Pulmonary artery endothelial cell (primary cell): ENCODE results near the gene CR1L. TPM values are rescaled to one million over a fixed set of nuclear protein-coding genes. Genes with fewer than 3 reads are reported as not detected.
A peak's percentile ranks its signal among the peaks of the same experiment; 100 is the strongest.
"Not testable (repeated sequence)": the region's sequence is repeated elsewhere in the genome, so short reads cannot be mapped to it uniquely, and the experiment has no call there.

Source experiments
- DNase-seq: peaks from one replicate; pipeline ENCODE4 v3.0.0-alpha.2; 2011; ENCODE audit warnings: low read depth, low spot score
- total RNA-seq: library from RNA; depleted of rRNA; stranded (reverse); fragments of >200 nt; gene quantifications from 2 replicates; pipeline ENCODE4 v1.2.3, GENCODE V29; 2014

CR1L gene
- total RNA-seq, 1 donor from 2014 or later: not detected

- no peak for DNase-seq
Observed at GRCh38 chr1:207744000-207744534, 99.1 kb downstream of the CR1L start.

- no peak for DNase-seq
Observed at GRCh38 chr1:207745285-207745684, 100.4 kb downstream of the CR1L start.

GRCh38 chr1:207745839-207746767, 101.2 kb downstream of the CR1L start:
- no peak for DNase-seq

- DNase-seq: no peak
Observed at GRCh38 chr1:207747627-207748492, 102.9 kb downstream of the CR1L start.

GRCh38 chr1:207748737-207749528, 104.0 kb downstream of the CR1L start:
- DNase-seq: no peak

GRCh38 chr1:207750631-207751305, 105.8 kb downstream of the CR1L start:
- no peak for DNase-seq

- not testable (repeated sequence) for DNase-seq
Observed at GRCh38 chr1:207751463-207751789, 106.5 kb downstream of the CR1L start.

GRCh38 chr1:207751790-207752455, 107.0 kb downstream of the CR1L start, which contains the start of gene CD46:
Gene CD46 (plus strand): TSS chr1:207752054. CDS start chr1:207752213, 159 bp downstream.
- peak; percentile 78 for DNase-seq

- no peak for DNase-seq
Observed at GRCh38 chr1:207752456-207752998, 107.6 kb downstream of the CR1L start.

GRCh38 chr1:207753611-207754010, 108.7 kb downstream of the CR1L start:
- no peak for DNase-seq

- no peak for DNase-seq
Observed at GRCh38 chr1:207754011-207754410, 109.1 kb downstream of the CR1L start.

GRCh38 chr1:207754974-207755700, 110.2 kb downstream of the CR1L start:
- DNase-seq: no peak

- no peak for DNase-seq
Observed at GRCh38 chr1:207755846-207756693, 111.1 kb downstream of the CR1L start.

- DNase-seq: no peak
Observed at GRCh38 chr1:207762622-207763021, 117.7 kb downstream of the CR1L start.

GRCh38 chr1:207763091-207763490, 118.2 kb downstream of the CR1L start:
- DNase-seq: no peak

- DNase-seq: no peak
Observed at GRCh38 chr1:207763972-207764371, 119.0 kb downstream of the CR1L start.

- no peak for DNase-seq
Observed at GRCh38 chr1:207766569-207766968, 121.6 kb downstream of the CR1L start.

GRCh38 chr1:207770514-207770913, 125.6 kb downstream of the CR1L start:
- not testable (repeated sequence) for DNase-seq
